Kidney (tissue), 14 donors: ENCODE data around the gene RNF214. TPM values are rescaled to one million over a fixed set of nuclear protein-coding genes. Genes with fewer than 3 reads are reported as not detected.
"Not testable (repeated sequence)": the region's sequence is repeated elsewhere in the genome, so short reads cannot be mapped to it uniquely, and the experiment has no call there.

Experiments used
- DNase-seq, 5 donors: peaks; one replicate each; pipeline ENCODE4 v3.0.0-alpha.2; 2013 to 2020
- FAIRE-seq: peaks from 2 replicates; lab custom pipeline; 2012; peaks lifted over from hg19 to GRCh38; lab: Jason Lieb, UNC
- H3K27ac ChIP-seq, 2 donors: one replicate each; pipeline ENCODE4 v1.7.0; 2013; ENCODE audit warnings: low read depth in 2 of 2, low read length in 2 of 2, inconsistent platforms in 1 of 2
- H3K27me3 ChIP-seq: one replicate; pipeline ENCODE4 v1.7.1; 2013; ENCODE audit warnings: low read length, inconsistent platforms; ENCODE audit not compliant: control insufficient read depth, insufficient read depth
- H3K36me3 ChIP-seq, 3 donors: one replicate each; pipeline versions ENCODE4 v1.7.0 to v1.7.1; 2013; ENCODE audit warnings: low read length in 3 of 3, control low read depth in 1 of 3, inconsistent platforms in 1 of 3; ENCODE audit not compliant: insufficient read depth in 3 of 3, control insufficient read depth in 2 of 3
- H3K4me1 ChIP-seq, 3 donors: one replicate each; pipeline versions ENCODE4 v1.7.0 to v1.7.1; 2013; ENCODE audit warnings: low read length in 3 of 3, inconsistent platforms in 1 of 3, low read depth in 1 of 3; ENCODE audit not compliant: control insufficient read depth in 2 of 3, insufficient read depth in 2 of 3
- H3K4me3 ChIP-seq, 3 donors: one replicate each; pipeline versions ENCODE4 v1.7.0 to v1.8.1; 2013; ENCODE audit warnings: low read length in 3 of 3, control low read depth in 1 of 3, inconsistent platforms in 1 of 3
- H3K9ac ChIP-seq, 3 donors: one replicate each; pipeline versions ENCODE4 v1.7.0 to v1.7.1; 2013; ENCODE audit warnings: low read length in 3 of 3, control low read depth in 1 of 3, inconsistent platforms in 1 of 3
- H3K9me3 ChIP-seq, 3 donors: one replicate each; pipeline versions ENCODE4 v1.7.0 to v1.7.1; 2013; ENCODE audit warnings: low read length in 3 of 3, control low read depth in 1 of 3, inconsistent platforms in 1 of 3; ENCODE audit not compliant: control insufficient read depth in 2 of 3, insufficient read depth in 1 of 3
- intact Hi-C: fragments of 100-400 bp; cut with DNase I; formaldehyde crosslinking; loops from one replicate; pipeline ENCODE4 v1.11.1; 2022
- polyA plus RNA-seq: library from polyadenylated mRNA; stranded (reverse); fragments of 350-450 nt; fragmentation: Illumina TruSeq; extraction: RNeasy Lipid Tissue Mini Kit (QIAGEN cat#74804); gene quantifications from one replicate; pipeline ENCODE4 v1.2.3, GENCODE V29; 2014; ENCODE audit warnings: low read depth, low replicate concordance; ENCODE audit not compliant: insufficient read depth
- total RNA-seq: library from RNA; stranded (reverse); fragmentation: NEBNext Ultra II Directional; extraction: Animal tissue kit (Norgen Biotek cat#: 25700); gene quantifications from one replicate; pipeline ENCODE4 v1.2.1, GENCODE V29; 2021
- TF ChIP-seq, protein P1 (sequence below): IDR thresholded peaks from 3 replicates; pipeline ENCODE4 v1.5.1; 2012; ENCODE audit warnings: mild to moderate bottlenecking, moderate library complexity, borderline replicate concordance; ENCODE audit not compliant: insufficient read depth; ENCODE audit errors: extremely low read depth
- donor health status: control.
- donor health status: control.
- donor health status: control.
- donor health status: control.
- donor health status: control.
- donor health status: DM: yes; HTN: yes; CAD: no.
- donor health status: Normal renal cell carcinoma (clear cell type).

RNF214 gene
- total and polyA plus RNA-seq, 2 donors from 2014 or later: 8.5 to 24.7 TPM

DNA sequence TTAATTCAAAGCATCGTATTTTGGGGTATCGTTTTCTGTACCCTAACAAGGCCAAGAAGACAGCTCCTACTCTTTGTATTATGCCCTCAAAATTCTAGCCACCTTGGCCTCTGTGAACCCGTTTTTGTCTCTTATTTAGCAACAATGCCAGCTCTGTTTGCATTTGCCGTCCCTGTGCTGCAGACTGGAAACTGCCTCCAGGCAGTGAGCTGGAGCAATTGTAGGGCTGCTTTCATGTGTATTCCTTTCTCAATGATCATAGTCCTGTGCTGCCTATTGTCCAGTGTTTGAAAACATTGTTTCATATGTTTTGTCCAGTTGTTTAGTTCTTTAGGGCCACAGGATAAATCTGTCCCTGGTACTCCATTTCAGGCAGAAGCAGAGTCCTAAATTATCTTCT, 38.7 kb downstream of the RNF214 start:
- FAIRE-seq (no peak), DNase-seq (no peak)
- H3K4me1 ChIP-seq: no peaks in the 10 kb centered on the region
- H3K9ac ChIP-seq: no peak overlapping the region
- no peaks in the 10 kb centered on the region for H3K9me3 ChIP-seq
- TF ChIP-seq, protein P1, sequence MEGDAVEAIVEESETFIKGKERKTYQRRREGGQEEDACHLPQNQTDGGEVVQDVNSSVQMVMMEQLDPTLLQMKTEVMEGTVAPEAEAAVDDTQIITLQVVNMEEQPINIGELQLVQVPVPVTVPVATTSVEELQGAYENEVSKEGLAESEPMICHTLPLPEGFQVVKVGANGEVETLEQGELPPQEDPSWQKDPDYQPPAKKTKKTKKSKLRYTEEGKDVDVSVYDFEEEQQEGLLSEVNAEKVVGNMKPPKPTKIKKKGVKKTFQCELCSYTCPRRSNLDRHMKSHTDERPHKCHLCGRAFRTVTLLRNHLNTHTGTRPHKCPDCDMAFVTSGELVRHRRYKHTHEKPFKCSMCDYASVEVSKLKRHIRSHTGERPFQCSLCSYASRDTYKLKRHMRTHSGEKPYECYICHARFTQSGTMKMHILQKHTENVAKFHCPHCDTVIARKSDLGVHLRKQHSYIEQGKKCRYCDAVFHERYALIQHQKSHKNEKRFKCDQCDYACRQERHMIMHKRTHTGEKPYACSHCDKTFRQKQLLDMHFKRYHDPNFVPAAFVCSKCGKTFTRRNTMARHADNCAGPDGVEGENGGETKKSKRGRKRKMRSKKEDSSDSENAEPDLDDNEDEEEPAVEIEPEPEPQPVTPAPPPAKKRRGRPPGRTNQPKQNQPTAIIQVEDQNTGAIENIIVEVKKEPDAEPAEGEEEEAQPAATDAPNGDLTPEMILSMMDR: no peak
- intact Hi-C loops: no loop called here
- no peaks in the 10 kb centered on the region for H3K27me3 ChIP-seq
- no peak overlapping the region for H3K4me3 ChIP-seq
- H3K27ac ChIP-seq: no peak overlapping the region
- H3K36me3 ChIP-seq: peaks cover 0 to 2% (median 2%) of the 10 kb centered on the region in 3 donors

DNA sequence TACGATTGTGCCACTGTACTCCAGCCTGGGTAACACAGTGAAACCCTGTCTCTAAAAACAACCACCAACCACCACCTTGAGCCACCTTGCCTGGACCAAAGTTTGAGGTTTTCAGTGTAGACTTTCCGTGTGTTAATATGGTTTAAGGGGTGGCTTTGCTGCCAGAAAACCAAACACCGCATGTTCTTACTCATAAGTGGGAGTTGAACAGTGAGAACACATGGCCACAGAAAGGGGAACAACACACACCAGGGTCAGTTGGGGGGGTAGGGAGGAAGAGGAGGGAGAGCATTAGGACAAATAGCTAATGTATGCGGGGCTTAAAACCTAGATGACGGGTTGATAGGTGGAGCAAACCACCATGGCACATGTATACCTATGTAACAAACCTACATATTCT, 39.7 kb downstream of the RNF214 start:
- H3K4me1 ChIP-seq, H3K9me3 ChIP-seq, H3K9ac ChIP-seq, H3K4me3 ChIP-seq, FAIRE-seq, H3K27ac ChIP-seq, H3K36me3 ChIP-seq, DNase-seq, H3K27me3 ChIP-seq, intact Hi-C loops: not testable (repeated sequence)

DNA sequence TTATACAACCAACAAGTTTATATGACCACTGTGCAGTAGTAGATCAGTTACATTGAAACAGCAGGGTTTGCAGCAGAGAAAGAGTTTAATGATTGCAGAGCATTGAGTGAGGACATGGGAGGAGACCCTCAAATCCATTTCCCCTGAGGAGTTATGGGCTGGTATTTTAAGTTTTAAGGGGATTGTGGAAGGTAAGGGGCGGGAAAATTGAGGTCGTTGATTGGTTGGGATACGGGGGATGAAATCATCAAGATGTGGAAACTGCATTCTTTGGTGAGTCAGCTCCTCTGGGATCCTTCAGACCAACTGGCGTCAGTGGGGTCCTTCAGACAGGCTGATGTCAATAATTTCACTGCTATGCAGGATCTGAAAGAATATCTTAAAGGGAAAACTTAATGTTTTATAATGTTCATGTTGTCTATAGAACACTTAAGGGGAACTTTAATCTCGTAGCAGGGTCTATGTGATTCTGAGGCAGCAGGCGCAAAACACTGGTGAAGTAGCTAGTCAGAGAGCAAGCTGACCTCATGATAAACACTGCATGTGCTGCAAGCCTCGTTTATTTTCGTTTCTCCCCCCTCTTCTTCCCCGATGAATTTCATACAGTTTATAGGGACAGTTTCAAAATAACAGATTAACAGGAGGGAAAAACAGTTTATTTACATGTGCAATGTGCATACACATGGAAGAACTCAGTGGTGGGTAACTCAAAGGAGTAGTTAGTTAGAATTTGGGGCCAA, 41.2 kb downstream of the RNF214 start:
- Histone ChIP-seq H3K9ac (no peak overlapping the region), H3K36me3 (peaks cover 0 to 2% (median 2%) of the 10 kb centered on the region in 3 donors), H3K9me3 (no peaks in the 10 kb centered on the region), H3K27me3 (no peaks in the 10 kb centered on the region), H3K27ac (no peak overlapping the region), H3K4me3 (no peak overlapping the region), H3K4me1 (no peaks in the 10 kb centered on the region)
- no peak for FAIRE-seq
- intact Hi-C loops: no loop called here
- DNase-seq: no peak
- TF ChIP-seq, protein P1: no peak

DNA sequence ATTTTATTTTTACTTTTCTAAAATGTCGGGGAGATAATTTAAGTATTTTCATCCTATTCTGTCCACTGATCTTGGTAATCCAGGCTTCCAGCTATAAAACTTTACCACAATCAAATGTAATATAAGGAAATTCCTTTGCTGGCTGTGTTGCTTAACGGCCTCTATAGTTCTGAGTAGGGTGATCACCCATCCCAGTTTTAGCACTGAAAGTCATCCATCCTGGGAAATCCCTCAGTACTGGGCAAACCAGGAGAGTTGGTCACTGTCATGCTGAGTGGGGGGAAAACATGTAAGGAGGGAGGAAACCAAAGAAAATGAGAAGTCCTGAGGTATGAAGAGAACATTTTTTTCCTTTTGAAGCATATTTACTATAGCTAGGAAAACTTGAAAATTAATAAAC, 45.9 kb downstream of the RNF214 start:
- Histone ChIP-seq H3K9me3 (no peaks in the 10 kb centered on the region), H3K27me3 (no peaks in the 10 kb centered on the region), H3K27ac (no peak overlapping the region), H3K36me3 (peaks cover 0 to 24% (median 12%) of the 10 kb centered on the region in 3 donors), H3K4me3 (no peak overlapping the region), H3K9ac (no peak overlapping the region), H3K4me1 (no peaks in the 10 kb centered on the region)
- TF ChIP-seq, protein P1: no peak
- no peak for FAIRE-seq
- intact Hi-C loops: no loop called here
- no peak for DNase-seq
